ENCODE measurements around the gene KRT1.

GRCh38 chr12:52701281-52701680, 21.1 kb upstream of the KRT1 start:
- TF ChIP-seq CTCF (IDR thresholded peaks at IDR 0.05) (no peak), POLR2A (IDR thresholded peaks at IDR 0.05) (no peak)
